GM21360 (cell line): Measurements from ENCODE around the gene RAP1GAP2.
"Not testable (repeated sequence)": the region's sequence is repeated elsewhere in the genome, so short reads cannot be mapped to it uniquely, and the experiment has no call there.

Experiments
- ATAC-seq: cut with Tn5 transposase; IDR thresholded peaks from one replicate; pipeline ENCODE4 v1.9.1; 2021; ENCODE audit warnings: mild to moderate bottlenecking, moderate library complexity; ENCODE audit not compliant: unreplicated experiment

RAP1GAP2 gene

GRCh38 chr17:3033741-3034577, 237.7 kb downstream of the RAP1GAP2 start:
- no peak for ATAC-seq

DNA sequence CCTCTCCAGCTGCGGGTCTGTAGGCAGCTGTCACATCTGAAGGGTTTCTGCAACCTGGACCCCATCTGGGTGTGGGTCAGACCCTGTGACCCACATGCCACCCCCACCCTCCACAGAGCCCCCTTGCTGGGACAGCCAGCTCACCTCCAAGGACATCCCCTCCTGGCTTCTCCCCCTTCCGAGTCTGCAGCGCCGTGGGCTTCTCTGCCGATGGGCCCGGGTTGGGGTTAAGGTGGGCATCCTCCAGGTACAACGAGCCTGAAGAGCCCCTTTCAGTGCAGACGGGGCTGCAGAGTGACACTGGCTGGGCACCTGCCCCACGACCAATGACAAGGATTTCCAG, 238.3 kb downstream of the RAP1GAP2 start:
- ATAC-seq: no peak

DNA sequence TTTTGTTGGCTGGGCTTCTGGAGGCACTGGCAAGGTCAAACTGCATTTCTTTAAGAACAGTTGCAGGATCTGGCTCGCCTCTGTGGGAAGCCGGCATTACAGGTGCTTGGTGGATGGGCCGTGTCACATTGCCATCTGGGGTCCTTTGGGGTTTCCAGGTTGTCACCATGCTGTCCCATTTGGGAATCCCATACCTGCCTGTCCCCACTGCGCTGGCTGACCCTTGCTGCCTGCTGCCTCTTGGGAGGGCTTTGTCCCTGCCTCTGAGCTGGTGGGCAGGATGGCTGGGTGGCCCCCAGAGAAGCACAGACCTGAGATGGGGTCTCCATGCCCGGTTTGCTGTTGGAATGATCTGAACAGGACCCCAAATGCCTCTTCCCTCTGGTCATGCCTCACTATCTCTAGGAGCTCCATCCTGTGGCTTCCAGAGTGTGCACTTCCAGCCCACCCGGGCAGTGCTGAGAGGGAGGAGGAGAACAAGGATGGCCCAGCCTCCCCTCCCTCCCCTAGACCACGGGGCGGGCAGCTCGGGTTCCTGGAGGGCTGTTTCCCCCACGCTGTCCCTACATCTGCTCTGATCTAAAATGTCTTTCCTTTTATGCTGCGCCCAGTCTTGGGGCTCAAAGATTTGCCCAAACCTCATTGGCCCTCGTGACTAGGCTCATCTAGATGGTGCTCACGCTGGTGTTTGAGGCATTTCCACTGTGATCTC, 239.2 kb downstream of the RAP1GAP2 start:
- ATAC-seq: no peak

DNA sequence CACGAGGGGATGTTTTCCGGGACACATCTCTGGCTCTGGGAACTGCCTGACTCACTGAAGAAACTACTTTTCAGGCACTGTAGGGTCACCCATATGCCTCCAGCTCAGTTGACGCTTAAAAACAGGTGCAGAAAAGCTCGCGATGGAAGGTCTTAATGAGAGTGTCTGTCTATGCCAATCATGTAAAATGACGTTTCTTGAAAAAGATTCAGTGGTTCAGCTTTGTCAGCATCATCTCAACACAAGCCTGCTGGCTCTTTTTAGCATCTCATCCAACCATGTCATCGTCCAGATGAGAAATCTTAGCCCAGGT, 239.7 kb downstream of the RAP1GAP2 start:
- ATAC-seq: no peak

GRCh38 chr17:3036800-3037199, 240.6 kb downstream of the RAP1GAP2 start:
- no peak for ATAC-seq

- ATAC-seq: no peak
These were observed 241.0 kb downstream of the RAP1GAP2 start for GRCh38 chr17:3037259-3037658.

- ATAC-seq: no peak
These were observed 242.7 kb downstream of the RAP1GAP2 start for GRCh38 chr17:3038941-3039340.

GRCh38 chr17:3039736-3040135, 243.5 kb downstream of the RAP1GAP2 start:
- ATAC-seq: no peak

DNA sequence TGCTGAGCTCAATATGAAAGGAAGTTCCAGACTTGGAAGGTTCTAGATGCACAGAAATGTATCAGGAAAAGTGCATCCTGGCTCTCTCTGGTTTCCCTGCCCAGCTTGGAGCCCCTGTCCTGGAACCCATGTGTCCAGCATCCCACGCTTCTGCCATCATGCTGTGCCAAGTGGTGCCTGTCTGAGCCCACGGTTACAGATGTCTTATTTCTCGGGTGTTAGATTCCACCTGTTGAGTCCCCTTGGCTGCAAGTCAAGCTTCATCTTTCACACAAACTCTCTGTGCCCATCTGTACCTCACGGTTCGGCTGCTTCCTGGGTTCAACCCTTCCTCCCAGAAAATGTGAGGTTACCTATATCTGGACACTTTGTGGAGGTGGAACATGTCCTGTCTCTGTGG, 244.6 kb downstream of the RAP1GAP2 start:
- no peak for ATAC-seq

DNA sequence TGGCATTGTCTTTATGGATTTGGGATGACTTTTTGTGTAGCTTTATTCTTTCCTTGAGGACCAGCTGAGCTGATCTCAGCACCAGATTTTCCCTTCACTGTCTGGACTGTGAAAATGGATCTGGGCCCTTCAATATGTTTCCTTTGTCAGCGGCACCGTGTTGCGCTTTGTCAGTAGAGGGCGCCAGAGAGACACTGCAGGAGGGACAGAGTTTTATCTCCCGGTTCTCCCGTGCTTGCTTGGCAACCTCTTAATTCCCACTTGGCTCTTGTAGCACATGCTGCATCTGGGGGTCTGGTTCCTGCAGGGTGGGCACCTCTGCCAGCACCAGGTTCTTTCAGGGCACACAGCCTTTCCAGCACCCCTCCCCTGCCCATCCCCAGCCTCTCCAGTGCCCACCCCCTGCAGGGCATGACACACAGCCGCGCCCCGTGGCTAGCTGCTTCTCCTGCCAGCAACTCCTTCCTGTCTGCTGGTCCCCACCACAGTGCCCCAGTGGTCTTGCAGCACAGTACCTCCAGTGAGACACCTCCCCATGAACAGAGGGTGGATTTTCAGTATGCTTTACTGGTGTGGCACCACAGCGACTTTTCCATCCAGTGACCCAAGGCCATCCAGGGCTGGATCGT, 247.6 kb downstream of the RAP1GAP2 start:
- ATAC-seq: no peak

- no peak for ATAC-seq
These were observed 250.5 kb downstream of the RAP1GAP2 start for GRCh38 chr17:3046753-3047152.

DNA sequence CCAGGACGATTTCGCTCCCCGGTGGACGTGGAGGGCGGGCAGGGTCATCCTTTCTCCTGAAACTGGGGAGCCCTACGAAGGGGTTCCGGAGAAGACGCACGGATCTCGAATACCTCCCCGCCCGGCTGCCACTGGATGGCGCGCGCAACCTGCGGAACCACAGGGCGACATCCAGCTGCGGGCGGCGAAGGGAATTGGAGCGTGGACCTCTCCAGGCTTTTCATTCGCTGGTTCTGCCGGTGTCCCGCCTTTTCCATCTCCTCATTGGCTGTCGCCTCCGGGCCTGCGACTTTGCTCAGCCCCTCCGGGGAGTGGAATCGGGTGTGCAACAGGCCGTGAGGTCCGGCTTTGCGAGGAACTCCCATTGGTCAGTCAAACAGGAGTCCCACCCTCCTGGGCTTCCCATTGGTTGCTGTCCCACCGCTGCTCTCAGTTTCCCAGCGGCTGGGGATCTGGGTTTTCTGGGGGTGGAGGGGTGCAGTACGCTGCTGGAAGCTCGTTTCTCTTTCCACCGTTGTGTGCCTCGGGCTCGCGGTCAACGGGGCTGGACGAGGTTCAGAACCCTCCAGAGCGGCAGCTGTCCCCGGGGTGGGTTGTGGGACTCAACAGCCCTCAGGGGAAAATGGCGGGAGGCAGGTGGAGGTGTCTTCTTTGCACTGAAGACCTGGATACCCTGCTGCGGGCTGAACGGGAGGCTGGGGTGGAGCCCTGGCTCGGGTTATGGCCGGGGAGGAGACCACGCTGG, 252.7 kb downstream of the RAP1GAP2 start:
- peak; percentile 97 for ATAC-seq

- no peak for ATAC-seq
These were observed 253.6 kb downstream of the RAP1GAP2 start for GRCh38 chr17:3049705-3050295.

- not testable (repeated sequence) for ATAC-seq
These were observed 258.6 kb downstream of the RAP1GAP2 start for GRCh38 chr17:3054868-3055267.

DNA sequence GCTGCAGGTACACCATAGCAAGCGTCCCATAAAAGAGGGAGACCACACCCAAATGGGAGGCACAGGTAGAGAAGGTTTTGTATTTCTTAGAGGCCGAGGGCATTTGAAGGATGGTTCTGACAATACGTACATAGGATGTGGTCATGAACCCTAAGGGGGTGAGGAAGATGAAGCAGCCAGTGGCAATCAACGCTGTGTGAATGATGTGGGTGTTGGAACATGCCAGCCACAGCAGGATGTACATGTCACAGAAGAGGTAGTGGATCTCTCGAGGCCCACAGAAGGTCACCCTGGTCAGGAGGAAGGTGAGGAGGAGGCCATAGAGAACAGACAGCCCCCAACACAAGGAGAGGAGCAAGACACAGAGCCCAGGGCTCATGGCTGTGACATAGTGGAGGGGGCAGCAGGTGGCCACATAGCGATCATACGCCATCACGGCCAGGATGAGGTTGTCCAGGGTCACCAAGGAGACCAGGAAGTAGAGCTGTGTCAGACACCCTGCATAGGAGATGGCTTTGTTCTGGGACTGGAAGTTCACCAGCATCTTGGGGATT, 266.7 kb downstream of the RAP1GAP2 start:
- not testable (repeated sequence) for ATAC-seq

- not testable (repeated sequence) for ATAC-seq
These were observed 267.3 kb downstream of the RAP1GAP2 start, which contains the start of gene OR1D5 for GRCh38 chr17:3063507-3063906. Gene OR1D5, minus strand, starts transcription at chr17:3063607. Its CDS starts 0 bp downstream, at chr17:3063607.

GRCh38 chr17:3065192-3065591, 269.0 kb downstream of the RAP1GAP2 start:
- ATAC-seq: not testable (repeated sequence)

DNA sequence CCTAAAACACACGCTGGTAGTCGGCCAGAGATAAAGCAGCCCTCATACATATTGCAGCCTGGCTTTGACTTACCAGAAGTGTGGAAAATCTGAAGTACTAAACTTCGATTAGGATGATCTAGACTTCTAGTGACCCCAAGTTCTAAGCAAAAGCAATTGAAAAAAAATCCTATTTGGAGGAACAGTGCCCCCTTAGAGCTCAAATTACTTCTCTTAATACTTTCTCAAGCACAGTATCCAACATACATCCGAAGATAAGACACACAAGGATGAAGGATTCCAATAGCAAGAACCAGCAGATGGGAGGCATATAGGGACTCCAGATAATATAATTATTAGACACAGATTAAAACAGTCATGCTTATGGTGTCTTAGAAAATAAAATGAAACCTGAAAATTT, 277.6 kb downstream of the RAP1GAP2 start:
- ATAC-seq: not testable (repeated sequence)
